Omental fat pad (tissue), 4 donors: Measurements from ENCODE around the gene NDRG3. TPM values are rescaled to one million over a fixed set of nuclear protein-coding genes. Genes with fewer than 3 reads are reported as not detected.

Experiments
- ATAC-seq: fragments of 150-250 bp; one replicate; pipeline ENCODE4 v1.9.1; 2016; ENCODE audit warnings: mild to moderate bottlenecking, moderate library complexity; ENCODE audit not compliant: low FRiP score
- DNase-seq: peaks from one replicate; pipeline ENCODE4 v3.0.0-alpha.2; 2019; ENCODE audit warnings: low spot score
- total RNA-seq, 4 donors: library from RNA; depleted of rRNA; stranded (reverse); fragments of >200 nt; gene quantifications; one replicate each; pipeline ENCODE4 v1.1.0, GENCODE V29; 2016
- TF ChIP-seq, protein P1 (sequence below), 3 donors: fragments of 450-650 bp; IDR thresholded peaks; one replicate each; pipeline ENCODE4 v1.5.1; 2016 to 2017; ENCODE audit warnings: antibody characterized with exemption in 3 of 3, mild to moderate bottlenecking in 3 of 3, moderate library complexity in 2 of 3

NDRG3 gene
- total RNA-seq, 4 donors from 2014 or later, result 9.5 to 16.4 (median 14.3) TPM

DNA sequence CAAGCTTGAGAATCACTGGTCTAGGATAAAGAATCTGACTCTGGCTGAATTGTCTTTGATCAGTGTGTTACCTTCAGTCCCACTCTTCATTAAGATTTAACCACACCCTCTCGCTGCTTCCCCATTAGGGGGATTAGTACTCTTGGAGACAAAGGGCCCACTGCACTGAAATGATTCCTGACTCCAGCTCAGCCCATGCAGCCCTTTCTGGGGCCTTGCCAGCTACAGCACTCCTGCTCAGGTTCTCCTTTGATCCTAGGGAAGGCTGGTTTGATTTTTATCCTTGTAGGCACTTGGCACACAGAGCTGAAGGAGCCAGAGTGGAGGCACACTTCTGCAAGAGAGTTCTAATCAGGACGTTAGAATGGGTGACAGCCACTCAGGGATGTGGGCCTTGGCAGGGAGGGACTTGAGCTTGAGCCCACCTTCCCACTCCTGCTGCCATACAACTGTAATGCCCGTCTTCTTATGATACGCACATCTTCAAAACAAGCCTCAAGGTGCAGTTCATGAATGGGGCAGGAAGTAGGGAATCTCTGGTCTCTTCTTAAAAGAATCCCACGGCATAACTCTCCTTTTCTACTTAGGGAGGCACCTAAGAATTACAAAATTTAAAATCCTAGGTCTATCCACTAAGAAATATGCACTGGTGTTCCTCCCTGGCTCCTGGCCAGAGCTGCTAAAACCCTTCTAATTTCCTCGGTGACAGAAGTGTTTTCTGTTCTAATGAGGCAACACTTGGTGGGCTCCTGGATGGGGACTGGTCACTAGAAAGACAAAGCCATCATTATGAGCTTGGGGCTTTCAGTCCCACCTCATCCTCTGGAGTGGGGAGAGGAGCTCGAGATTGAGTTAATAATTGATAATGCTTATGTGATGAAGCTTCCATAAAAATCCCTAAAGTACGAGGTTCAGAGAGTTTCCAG lies 98.4 kb downstream of the NDRG3 start:
- no peak for ATAC-seq
- no peak for DNase-seq
- TF ChIP-seq, protein P1, sequence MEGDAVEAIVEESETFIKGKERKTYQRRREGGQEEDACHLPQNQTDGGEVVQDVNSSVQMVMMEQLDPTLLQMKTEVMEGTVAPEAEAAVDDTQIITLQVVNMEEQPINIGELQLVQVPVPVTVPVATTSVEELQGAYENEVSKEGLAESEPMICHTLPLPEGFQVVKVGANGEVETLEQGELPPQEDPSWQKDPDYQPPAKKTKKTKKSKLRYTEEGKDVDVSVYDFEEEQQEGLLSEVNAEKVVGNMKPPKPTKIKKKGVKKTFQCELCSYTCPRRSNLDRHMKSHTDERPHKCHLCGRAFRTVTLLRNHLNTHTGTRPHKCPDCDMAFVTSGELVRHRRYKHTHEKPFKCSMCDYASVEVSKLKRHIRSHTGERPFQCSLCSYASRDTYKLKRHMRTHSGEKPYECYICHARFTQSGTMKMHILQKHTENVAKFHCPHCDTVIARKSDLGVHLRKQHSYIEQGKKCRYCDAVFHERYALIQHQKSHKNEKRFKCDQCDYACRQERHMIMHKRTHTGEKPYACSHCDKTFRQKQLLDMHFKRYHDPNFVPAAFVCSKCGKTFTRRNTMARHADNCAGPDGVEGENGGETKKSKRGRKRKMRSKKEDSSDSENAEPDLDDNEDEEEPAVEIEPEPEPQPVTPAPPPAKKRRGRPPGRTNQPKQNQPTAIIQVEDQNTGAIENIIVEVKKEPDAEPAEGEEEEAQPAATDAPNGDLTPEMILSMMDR (IDR thresholded peaks at IDR 0.05), result no peak

DNA sequence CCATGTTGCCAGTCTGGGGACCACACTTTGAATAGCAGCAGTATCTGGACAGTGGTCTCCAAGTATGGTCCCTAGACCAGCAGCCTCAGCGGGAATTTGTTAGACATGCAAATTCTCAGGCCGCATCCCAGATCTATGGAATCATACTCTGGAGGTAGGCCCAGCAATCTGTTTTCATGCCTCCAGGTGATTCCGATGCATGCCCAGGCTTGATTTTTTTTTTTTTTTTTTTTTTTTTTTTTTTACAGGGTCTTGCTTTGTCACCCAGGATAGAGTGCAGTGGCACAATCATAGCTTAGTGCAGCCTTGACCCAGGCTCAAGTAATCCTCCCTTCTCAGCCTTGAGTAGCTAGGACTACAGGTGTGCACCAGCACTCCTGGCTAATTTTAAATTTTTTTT lies 99.2 kb downstream of the NDRG3 start:
- ATAC-seq (no peak), DNase-seq (no peak)
- TF ChIP-seq, protein P1 (IDR thresholded peaks at IDR 0.05), result no peak

DNA sequence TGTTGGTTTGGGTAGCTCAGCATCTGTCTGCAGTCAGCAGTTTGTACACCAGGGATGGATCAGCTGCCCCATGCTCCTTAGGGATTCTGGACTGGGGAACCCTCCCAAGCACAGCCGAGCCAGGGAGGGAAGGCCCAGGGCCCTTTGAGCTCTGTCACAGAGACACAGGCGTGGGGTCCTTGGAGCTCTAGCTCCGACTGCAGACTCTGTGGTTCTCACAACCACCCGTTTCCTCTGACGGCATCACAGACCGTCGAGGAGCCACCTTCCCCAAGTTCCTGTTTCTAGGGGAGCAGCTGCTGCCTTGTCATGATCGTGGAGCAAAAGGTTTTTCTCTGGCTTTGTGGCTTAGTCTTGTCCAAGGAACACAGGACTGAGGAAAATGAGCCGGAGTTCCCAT lies 99.9 kb downstream of the NDRG3 start, which contains the start of gene SLA2:
Gene SLA2 (minus strand): TSS at position 199 of the 400 bp plus-strand sequence. CDS start 4,861 bp downstream, outside the sequence.
- DNase-seq (no peak), ATAC-seq (no peak)

DNA sequence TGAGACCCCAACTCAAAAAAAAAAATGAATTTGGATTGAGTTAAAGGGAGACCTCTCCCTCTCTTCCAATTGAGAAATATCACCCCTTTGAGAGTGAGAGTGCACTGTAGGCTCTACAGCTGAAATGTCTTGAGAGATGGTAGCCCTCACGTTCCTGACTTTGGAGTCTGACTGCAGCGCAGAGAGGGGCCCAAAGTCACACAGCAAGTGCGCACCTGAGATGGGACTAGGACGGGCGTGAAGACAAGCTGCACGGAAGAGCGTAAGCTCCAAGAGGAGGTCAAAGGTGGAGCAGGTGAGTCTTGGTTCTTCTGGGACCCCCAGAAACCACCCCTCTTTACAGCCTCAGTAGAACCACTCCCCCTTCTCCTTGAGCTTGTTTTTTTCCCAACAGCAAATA lies 100.5 kb downstream of the NDRG3 start:
- ATAC-seq (no peak), DNase-seq (no peak)
- TF ChIP-seq, protein P1 (IDR thresholded peaks at IDR 0.05), result no peak

More for the DNA sequence above, 99.9 kb downstream of the NDRG3 start, which contains the start of gene SLA2:
- TF ChIP-seq, protein P1 (IDR thresholded peaks at IDR 0.05), result no peak

DNA sequence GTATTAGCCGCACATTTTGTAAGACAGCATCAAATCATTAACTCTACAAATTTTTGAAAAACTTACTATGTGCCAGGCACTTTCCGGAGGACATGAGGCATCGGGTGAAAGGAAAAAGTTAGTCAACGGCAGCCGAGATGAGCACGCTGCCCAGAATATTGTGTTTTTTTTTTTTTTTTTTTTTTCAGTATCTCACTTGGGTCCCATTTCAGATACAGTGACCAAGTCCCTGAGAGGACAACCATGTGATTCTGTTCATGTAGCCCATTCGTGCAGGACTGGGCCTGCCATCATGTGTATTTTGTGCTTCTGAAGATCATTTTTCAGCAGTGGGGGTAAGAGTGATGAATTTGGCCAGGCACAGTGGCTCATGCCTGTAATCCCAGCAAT lies 101.2 kb downstream of the NDRG3 start:
- DNase-seq, result no peak
- TF ChIP-seq, protein P1 (IDR thresholded peaks at IDR 0.05), result no peak
- ATAC-seq, result no peak

DNA sequence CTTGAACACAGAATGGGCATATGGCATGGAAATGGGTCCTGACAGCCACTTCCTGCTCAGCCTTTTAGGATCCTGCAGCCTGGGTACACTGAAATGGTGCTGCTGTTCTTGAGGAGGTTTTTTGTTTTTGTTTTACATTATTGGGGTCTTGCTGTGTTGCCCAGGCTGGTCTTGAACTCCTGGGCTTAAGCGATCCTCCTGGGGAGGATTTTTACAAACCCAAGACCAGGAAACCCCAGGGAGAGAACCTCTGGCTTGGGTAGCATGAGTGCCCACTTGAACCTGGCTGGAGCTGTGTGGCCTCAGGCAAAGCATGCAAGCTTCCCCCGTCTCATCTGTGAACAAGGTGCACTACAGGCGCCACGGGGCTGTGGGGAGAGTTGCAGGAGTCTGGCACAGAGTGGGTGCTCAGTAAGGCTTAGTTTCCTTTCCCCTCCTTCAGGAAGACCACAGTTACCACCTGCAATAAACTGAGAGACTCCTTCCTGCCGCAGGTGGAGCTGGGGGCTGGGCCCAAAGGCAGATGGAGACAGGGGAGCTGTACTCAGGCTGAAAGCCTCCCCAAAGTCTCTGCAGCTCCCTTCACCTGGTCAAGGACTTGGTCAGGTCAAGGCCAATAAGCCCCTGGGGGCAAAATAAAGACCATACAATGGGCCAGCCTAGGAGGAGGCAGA lies 101.7 kb downstream of the NDRG3 start:
- ATAC-seq (no peak), DNase-seq (no peak)
- TF ChIP-seq, protein P1 (IDR thresholded peaks at IDR 0.05), result no peak
